Stimulated activated naive CD8-positive, alpha-beta T cell treated with anti-CD3 and anti-CD28 coated beads, Interleukin-15, amount 100 ng/mL, for 72 hours (primary cell): ENCODE data around the gene OXGR1.
"Not testable (repeated sequence)": the region's sequence is repeated elsewhere in the genome, so short reads cannot be mapped to it uniquely, and the experiment has no call there.

Experiments
- ATAC-seq: fragments of 150-1000 bp; cut with Tn5 transposase; 2 replicates; pipeline ENCODE4 v1.10.0; 2021; ENCODE audit warnings: mild to moderate bottlenecking, moderate library complexity
- DNase-seq, 2 donors: peaks; one replicate each; pipeline ENCODE4 v3.0.0; 2021 to 2022
- H3K27ac Mint-ChIP-seq, 2 donors: one replicate each; pipeline ENCODE4 v1.8.0; 2022; ENCODE audit warnings: mild to moderate bottlenecking in 2 of 2, mixed read lengths in 2 of 2, moderate library complexity in 2 of 2
- H3K27me3 Mint-ChIP-seq: one replicate; pipeline ENCODE4 v1.8.0; 2022; ENCODE audit warnings: mixed read lengths
- H3K4me1 Mint-ChIP-seq: one replicate; pipeline ENCODE4 v1.8.0; 2022; ENCODE audit warnings: mild to moderate bottlenecking, mixed read lengths
- H3K4me3 Mint-ChIP-seq, 2 donors: one replicate each; pipeline ENCODE4 v1.8.0; 2022; ENCODE audit warnings: mild to moderate bottlenecking in 2 of 2, mixed read lengths in 2 of 2, moderate library complexity in 1 of 2
- H3K9me3 Mint-ChIP-seq, 2 donors: one replicate each; pipeline ENCODE4 v1.8.0; 2022; ENCODE audit warnings: mixed read lengths in 2 of 2

OXGR1 gene

DNA sequence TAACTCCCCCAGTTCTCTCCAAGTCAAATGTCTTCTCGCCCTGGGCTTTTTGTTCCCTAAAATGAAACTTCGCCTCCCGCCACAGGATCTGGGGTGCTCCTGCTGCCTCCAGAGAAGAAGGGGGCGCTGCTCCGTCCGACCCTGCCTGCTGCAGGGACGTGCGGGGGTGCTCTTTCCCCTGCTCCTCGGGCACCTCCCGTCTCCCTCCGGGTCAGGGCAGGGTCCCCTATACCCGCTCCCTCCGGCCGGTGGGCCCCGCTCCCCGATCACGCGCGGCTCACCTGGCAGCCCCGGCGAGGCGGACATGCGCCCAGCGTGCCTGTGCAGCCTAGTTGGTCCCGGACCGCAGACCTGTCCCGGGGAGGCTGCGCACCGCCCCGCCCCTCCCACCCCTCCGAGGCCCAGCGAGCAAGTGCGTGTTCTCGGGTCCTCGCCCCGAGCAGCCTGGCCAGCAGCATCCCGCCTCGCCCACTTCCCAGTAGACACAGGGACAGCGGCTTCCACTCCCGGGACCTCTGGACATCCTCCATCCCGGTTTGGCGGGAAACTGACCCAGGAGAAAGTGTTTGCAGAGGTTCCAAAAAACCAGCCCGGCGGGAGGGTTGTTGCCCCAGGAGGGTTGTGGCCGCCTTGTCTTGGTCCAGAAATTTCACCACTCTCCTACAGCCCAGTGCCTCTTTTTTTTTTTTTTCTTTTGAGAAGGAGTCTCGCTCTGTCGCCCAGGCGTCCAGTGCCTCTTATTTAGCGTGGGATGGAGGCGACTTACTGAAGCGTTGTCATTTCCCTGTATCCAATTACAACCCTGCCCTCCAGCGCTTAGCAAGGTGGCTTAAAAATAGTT lies at the start of gene OXGR1:
TSS of gene OXGR1 (minus strand) at position 460 of the 841 bp plus-strand sequence. CDS start 6,717 bp downstream, outside the sequence.
- DNase-seq (no peak), ATAC-seq (peak; percentile 52)
- Mint-ChIP-seq H3K27ac (no peak within 1 kb of the TSS), H3K4me3 (peak within 1 kb of the TSS in 1 of 2 donors; percentile 29), H3K4me1 (no peaks in the 10 kb centered on the region), H3K9me3 (peaks cover 3 to 6% of the 10 kb centered on the region in 2 donors), H3K27me3 (peaks cover 62% of the 10 kb centered on the region)

DNA sequence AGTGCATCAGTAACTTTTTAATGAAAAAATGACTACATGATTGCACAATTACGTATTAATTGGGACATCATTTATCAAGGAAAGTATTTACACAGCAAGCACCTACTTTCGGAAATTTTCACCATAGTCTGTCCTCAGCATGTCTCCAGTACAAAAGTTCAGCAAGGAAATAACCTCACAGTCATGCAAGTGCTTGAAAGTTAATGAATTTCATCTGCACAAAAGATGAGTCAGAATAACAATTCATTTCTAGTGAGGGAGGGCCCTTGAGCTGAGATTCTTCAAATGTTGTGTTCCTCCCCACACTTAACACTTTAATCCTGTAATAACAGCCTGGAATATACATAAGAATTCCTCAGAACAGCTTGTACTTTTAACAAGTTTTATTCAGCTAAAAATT lies 49.0 kb upstream of the OXGR1 start:
- DNase-seq (no peak), ATAC-seq (no peak)
- Mint-ChIP-seq H3K27me3 (peaks cover 9% of the 10 kb centered on the region), H3K27ac (peak overlapping the region in 1 of 2 donors; percentile 27), H3K4me3 (no peak overlapping the region), H3K4me1 (no peaks in the 10 kb centered on the region), H3K9me3 (no peaks in the 10 kb centered on the region)

DNA sequence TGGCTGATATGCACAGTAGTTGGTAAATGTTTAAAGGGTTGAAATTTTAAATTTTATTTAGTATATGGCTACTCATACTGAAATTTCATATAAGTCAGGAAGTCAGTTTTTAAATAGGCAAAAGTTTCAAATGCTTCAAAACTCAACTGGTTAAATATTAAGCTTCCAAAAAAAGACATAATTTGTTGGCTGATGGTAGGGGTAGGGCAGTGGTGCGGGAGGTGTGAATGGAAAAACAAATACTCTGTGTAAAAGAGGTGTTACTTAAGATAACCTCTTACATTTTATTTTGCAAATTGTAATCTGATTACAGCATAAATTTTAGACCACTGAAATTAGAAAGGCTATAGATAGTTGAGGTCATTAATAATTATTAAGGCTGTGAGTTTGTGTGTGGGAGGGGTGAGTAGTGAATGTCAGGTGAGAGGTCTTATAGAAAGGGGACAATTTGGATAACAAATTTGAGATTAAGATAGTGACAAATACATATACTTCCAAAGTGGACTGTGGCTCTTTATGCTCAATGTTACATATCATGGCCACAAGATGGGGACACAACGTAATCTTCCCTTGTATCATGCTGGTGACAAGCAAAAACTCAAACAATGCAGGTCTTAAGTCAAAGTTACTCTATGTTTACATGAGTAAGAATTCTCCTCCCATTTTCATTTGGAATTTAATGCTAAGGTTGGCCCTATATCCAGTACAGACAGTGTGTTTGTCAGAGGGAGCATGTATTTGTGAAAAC lies 36.6 kb upstream of the OXGR1 start:
- Mint-ChIP-seq H3K27ac (no peak overlapping the region), H3K27me3 (peaks cover 44% of the 10 kb centered on the region), H3K4me1 (no peaks in the 10 kb centered on the region), H3K9me3 (peaks cover 4 to 11% of the 10 kb centered on the region in 2 donors), H3K4me3 (no peak overlapping the region)
- DNase-seq (no peak), ATAC-seq (no peak)

DNA sequence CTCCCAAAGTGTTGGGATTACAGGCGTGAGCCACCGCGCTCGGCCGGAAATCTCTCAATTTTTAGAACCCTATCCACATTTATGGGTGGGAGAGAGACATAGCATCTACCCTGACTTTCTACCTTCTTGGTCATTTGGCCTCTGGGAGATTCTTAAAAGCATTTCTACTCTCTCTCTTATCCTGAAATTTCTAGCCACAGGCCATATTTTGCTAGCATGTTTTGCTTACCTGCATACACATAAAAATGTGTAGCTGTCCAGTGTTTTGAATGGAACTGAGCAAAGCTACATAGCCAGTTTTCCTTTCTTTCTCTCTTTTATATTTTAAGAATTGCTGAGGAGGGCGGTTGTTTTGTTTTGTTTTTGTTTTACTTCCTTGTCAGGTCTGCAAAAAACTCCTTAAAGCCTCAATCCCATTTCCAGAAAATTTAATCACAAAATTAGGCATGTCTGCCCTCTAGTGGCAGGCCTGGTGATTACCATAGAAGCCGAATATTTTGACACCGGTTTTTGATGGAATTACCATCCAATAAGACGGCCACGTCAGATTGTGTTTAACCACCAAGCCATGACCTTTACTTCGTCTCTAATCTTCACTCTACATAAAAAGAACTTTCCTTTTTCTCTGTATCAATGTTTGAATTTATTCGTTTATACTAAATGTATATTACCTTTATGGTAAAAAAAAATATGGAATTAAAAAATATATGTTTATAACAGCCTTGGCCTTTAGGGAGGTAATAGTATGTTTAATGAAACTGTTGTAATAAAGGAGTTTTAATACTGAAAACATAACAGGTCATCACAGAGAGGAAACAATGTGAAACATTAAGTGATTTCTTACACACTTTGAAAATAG lies 34.4 kb upstream of the OXGR1 start:
- Mint-ChIP-seq H3K27ac (no peak overlapping the region), H3K4me1 (no peaks in the 10 kb centered on the region), H3K9me3 (no peaks in the 10 kb centered on the region), H3K27me3 (peaks cover 36% of the 10 kb centered on the region), H3K4me3 (no peak overlapping the region)
- DNase-seq, result peak; percentile 22 to 23
- ATAC-seq, result no peak

DNA sequence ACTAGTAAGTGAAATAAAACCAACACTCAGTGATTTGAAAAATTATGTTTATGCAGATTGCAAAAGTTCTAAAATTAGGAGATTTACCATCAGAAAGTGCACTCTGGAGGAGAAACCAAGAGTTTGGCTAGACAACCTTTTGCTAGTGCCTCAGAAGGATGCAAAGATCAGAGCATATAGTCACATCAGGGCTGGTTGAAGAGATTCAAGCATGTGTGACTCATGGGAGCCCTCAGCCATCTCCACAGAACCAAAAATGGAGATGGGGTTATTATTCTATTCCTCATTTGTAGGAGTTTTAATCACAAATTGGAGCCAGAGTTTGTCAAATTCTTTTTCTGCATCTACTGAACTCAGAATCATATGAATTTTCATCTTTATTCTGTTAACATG lies 32.9 kb upstream of the OXGR1 start:
- H3K27ac Mint-ChIP-seq, result no peak overlapping the region
- H3K27me3 Mint-ChIP-seq, result peaks cover 47% of the 10 kb centered on the region
- DNase-seq (no peak), ATAC-seq (no peak)
- H3K4me3 Mint-ChIP-seq, result no peak overlapping the region
- no peaks in the 10 kb centered on the region for H3K9me3 Mint-ChIP-seq
- H3K4me1 Mint-ChIP-seq, result no peaks in the 10 kb centered on the region

DNA sequence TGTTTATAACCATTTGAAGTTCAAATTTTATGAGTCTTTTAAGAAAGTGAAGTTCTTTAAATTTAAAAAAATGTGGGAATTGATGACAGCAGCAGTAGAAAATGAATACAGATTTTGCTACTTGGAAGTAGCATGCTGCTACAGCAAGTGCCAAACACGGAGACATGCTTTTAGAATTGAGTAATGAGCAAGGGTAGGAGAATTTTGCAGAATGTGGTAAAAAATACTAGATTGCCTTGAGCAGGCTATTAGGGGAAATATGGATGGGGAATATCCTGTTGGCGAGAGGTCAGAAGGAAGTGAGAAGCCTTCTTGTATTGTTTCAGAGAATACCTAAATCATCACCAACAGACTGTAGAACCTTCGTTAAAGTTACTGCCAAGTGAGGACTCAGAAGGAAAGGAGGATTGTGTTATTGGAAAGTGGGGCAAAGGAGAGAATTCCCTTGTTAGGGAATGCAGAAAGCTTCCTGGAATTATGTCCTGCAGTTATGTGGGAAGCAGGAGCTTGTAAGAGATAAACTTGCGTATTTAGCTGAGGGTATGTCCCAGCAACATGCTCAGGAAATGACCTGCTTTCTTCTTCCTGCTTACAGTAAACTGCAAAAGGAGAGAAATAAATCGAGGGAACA lies 32.4 kb upstream of the OXGR1 start:
- no peak for DNase-seq
- no peak for ATAC-seq
- H3K4me3 Mint-ChIP-seq, result no peak overlapping the region
- H3K9me3 Mint-ChIP-seq, result no peaks in the 10 kb centered on the region
- H3K27ac Mint-ChIP-seq, result no peak overlapping the region
- peaks cover 48% of the 10 kb centered on the region for H3K27me3 Mint-ChIP-seq
- H3K4me1 Mint-ChIP-seq, result no peaks in the 10 kb centered on the region

DNA sequence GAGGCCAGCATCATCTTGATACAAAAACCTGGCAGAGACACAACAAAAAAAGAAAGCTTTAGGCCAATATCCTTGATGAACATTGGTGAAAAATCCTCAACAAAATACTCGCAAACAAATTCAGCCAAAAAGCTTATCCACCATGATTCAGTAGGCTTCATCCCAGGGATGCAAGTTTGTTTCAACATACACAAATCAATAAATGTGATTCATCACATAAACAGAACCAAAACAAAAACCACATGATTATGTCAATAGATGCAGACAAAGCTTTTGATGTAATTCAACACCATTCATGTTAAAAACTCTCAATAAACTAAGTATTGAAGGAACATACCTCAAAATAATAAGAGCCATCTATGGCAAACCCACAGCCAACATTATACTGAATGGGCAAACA lies 29.5 kb upstream of the OXGR1 start:
- not testable (repeated sequence) for H3K4me1 Mint-ChIP-seq, H3K27ac Mint-ChIP-seq, DNase-seq, ATAC-seq, H3K9me3 Mint-ChIP-seq, H3K4me3 Mint-ChIP-seq
- peaks cover 68% of the 10 kb centered on the region for H3K27me3 Mint-ChIP-seq

DNA sequence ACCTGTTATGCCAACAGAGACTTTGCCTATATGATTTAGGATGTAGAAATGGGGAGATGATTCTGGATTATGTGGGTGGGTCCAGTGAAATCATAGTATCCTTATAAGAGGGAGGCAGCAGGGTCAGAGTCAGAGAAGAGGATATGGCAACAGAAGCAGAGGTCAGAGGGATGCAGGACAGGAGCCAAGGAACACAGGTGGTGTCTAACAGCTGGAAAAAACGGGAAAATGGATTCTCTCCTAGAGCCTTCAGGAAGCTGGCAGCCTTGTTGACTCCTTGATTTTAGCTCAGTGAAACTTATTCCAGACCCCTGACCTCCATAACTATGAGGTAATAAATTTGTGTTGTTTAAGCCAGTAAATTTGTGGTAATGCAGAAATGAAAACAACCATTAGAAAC lies 28.8 kb upstream of the OXGR1 start:
- Mint-ChIP-seq H3K4me3 (no peak overlapping the region), H3K27ac (no peak overlapping the region), H3K27me3 (peaks cover 65% of the 10 kb centered on the region), H3K9me3 (no peaks in the 10 kb centered on the region), H3K4me1 (no peaks in the 10 kb centered on the region)
- no peak for DNase-seq
- ATAC-seq, result no peak

DNA sequence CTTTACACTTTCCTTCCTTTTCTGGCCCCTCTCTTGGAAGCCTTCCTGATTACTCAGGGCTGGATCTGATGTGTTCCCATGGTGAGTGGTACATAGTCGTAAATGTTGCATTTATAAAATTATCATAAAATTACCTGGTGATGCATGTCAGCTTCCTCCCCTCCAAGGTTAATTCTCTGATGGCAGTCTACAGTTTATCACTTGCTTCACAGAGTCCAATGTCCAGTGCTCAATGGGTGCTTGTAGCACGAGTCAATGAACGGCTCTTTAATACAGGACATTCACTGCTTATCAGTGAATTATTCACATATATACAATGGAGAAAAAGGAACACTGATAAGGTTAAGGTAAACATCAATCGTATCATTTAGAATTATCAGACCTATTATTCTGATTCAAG lies 27.0 kb upstream of the OXGR1 start:
- Mint-ChIP-seq H3K27ac (no peak overlapping the region), H3K4me3 (no peak overlapping the region), H3K4me1 (no peaks in the 10 kb centered on the region), H3K27me3 (peaks cover 59% of the 10 kb centered on the region), H3K9me3 (no peaks in the 10 kb centered on the region)
- ATAC-seq (no peak), DNase-seq (no peak)

DNA sequence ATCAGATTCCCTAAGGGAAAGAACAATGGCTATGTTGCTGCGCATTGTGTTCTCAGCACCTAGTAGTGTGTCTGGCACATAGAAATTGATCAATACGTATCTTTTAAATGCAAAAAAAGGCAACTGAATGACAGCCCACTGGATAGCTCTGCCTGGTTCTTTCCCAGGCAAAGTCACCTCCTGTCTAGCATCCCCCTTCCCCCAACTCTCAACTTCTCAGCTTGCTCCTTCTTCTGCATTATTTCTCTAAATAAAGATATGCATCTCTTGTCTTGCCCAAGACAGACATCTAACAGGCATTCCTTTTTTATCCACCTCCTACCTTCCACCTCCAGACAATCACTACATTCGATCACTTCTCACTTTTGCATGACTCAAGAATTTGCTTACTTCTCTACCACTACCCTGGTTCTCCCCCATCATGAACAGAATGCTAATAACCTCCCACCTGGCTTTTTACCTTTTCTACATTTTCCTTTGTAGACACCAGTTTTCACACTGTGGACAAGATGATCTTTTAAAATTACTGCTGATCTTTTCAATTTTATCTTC lies 26.5 kb upstream of the OXGR1 start:
- peaks cover 2% of the 10 kb centered on the region for H3K4me1 Mint-ChIP-seq
- no peak for DNase-seq
- H3K4me3 Mint-ChIP-seq, result no peak overlapping the region
- no peak overlapping the region for H3K27ac Mint-ChIP-seq
- H3K9me3 Mint-ChIP-seq, result no peaks in the 10 kb centered on the region
- H3K27me3 Mint-ChIP-seq, result peaks cover 59% of the 10 kb centered on the region
- no peak for ATAC-seq

DNA sequence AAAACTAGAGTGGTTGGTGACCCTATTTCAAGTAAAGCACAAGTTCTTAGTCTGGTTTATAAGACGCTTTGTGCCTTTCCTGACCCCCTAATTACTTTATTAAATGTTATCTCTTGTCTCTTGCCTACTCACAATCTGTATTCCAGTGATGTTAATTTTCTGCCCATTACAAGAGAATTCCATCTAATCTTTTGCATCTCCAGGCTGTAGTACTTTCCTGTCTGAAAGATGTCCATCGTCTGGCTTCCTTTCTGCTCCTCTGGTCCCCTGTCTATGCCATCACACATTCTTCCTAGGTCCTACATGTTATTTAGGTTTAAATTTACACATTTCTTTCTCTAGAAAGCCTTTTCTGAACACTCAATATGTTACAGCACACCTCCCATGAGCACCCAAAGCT lies 25.9 kb upstream of the OXGR1 start:
- Mint-ChIP-seq H3K4me1 (peaks cover 7% of the 10 kb centered on the region), H3K9me3 (no peaks in the 10 kb centered on the region), H3K27ac (no peak overlapping the region), H3K27me3 (peaks cover 65% of the 10 kb centered on the region), H3K4me3 (no peak overlapping the region)
- DNase-seq, result no peak
- no peak for ATAC-seq

DNA sequence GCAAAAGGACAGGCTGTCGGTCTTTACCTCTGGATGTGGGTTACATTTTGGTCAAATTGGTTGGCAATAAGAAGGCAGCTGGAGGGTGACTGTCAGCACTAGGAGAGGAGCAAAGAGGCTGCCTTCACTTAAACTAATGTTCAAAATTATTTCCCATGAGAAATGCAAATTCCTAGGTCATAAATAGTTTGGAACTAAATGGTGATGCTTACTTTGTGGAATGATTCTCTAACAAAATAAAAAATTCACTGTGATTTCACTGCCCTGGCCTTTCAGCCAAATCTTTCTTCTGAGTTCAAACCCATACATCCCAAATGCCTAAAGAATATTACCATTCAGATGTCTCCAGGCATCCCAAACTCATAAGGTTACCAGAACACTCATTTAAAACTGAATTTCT lies 25.0 kb upstream of the OXGR1 start:
- DNase-seq, result no peak
- H3K4me3 Mint-ChIP-seq, result no peak overlapping the region
- H3K9me3 Mint-ChIP-seq, result no peaks in the 10 kb centered on the region
- no peak overlapping the region for H3K27ac Mint-ChIP-seq
- no peak for ATAC-seq
- peaks cover 7% of the 10 kb centered on the region for H3K4me1 Mint-ChIP-seq
- H3K27me3 Mint-ChIP-seq, result peaks cover 69% of the 10 kb centered on the region

DNA sequence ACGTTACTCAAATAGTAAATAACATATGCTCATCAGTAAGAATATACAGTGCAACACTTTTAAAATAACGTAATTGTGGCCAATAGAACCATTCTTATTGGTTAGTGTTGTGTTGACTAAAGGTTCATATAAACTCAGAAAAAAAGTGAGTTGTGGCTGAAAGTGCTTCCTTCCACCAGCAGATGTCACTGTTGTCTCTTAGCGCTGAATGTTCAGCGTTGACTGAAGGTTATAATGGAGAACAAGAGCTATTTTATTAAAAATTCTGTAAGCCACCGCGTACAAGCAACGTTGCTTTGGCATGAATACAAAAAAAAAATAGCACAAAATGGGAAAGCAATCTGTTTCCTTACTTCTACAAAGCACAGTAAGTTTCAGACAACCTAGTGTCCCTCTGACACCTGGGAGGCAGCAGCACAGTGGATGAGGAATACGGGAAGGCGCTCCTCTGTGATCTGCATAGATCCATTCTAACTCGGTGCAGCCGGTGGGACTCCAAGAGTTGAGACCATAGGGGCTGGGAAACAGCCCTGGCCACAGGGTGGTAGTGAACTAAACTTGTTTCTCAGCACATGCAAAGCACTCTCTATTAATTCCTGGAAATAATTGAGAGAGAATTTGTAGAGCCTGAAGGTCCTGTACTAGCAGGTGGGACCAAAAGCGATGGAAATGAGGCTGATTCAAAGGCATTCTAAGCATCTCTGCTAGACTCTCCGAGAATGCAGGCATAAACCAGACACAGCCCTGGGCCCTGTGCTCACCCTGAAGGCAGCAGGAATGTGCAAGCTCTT lies 23.9 kb upstream of the OXGR1 start:
- H3K4me3 Mint-ChIP-seq, result no peak overlapping the region
- H3K27me3 Mint-ChIP-seq, result peaks cover 68% of the 10 kb centered on the region
- H3K9me3 Mint-ChIP-seq, result no peaks in the 10 kb centered on the region
- DNase-seq (peak; percentile 19 to 25), ATAC-seq (peak; percentile 63)
- H3K4me1 Mint-ChIP-seq, result peaks cover 7% of the 10 kb centered on the region
- H3K27ac Mint-ChIP-seq, result no peak overlapping the region

DNA sequence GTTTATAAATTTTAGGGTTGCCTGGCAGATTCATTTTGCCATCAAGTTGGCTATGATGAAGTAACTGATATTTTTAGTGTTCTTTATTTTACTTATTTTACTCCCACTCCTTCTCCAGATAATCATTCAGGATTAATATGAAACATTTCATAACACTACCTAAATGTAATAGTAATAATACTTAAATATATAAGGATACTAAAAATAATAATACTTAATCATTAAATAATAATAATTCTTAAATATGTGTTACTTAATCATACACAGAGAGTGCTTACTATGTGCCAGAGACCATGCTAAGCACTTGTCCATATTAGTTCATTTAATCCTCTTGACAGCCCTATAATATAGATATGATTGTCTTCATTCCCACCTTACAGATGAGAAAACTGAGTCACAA lies 23.0 kb upstream of the OXGR1 start:
- Mint-ChIP-seq H3K4me3 (no peak overlapping the region), H3K9me3 (no peaks in the 10 kb centered on the region), H3K27me3 (peaks cover 68% of the 10 kb centered on the region), H3K4me1 (peaks cover 7% of the 10 kb centered on the region), H3K27ac (no peak overlapping the region)
- DNase-seq, result no peak
- no peak for ATAC-seq
